Fibroblast of peridontal ligament (primary cell): ENCODE results near the gene MLF2.
"Not testable (repeated sequence)": the region's sequence is repeated elsewhere in the genome, so short reads cannot be mapped to it uniquely, and the experiment has no call there.

Source experiments
- DNase-seq: peaks from one replicate; pipeline ENCODE4 v3.0.0-alpha.2; 2010; ENCODE audit errors: extremely low read depth

Gene MLF2

DNA sequence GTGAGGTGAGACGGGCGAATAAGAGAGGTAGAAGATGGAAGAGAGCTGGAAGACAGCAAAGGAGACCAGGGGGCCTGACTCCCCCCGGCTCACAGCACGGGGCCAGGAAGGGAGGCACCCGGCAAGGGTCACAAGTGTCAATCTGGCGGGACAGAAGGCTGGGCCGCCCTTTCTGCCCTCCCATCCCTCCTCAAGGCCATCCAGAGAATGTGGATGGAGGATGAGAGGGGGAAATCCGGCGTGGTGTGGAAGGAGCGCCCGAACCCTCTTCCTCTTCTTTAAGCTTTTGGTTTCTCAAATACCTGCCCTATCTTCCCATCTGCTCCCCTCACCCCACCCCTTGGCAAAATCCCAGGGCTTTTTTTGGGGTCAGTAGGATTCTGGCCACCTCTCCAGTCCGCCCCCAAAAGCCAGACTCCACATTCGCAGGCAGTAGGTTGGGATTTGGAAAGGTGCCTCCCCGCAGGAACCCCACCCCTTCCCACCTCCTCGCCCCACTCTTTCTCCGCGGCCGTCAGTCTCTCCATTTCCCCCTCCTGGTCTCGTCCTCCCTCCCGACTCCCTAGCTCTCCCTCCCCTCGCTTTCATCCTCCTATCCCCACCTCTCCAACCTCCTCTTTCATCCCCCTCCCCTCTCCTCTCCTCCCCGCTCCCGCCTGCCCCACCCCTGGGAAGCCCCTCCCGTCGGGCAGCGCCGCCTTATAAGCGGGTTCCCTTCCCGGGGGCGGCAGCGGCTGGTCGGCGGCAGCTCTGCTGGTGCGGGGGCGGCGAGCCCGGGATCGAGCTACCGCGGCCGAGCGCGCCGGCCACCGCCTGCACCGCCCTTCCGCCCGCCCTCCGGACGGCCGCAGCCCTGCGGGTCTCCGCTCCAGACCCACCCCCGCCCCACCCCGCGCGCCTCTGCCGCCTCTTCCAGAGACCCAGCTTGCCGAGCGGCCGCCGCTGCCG, 13.0 kb upstream of the MLF2 start, which contains the start of gene PTMS:
PTMS (plus strand) TSS at position 730 of the 948 bp plus-strand sequence. CDS start 343 bp downstream, outside the sequence.
- DNase-seq: peak; percentile 79

DNA sequence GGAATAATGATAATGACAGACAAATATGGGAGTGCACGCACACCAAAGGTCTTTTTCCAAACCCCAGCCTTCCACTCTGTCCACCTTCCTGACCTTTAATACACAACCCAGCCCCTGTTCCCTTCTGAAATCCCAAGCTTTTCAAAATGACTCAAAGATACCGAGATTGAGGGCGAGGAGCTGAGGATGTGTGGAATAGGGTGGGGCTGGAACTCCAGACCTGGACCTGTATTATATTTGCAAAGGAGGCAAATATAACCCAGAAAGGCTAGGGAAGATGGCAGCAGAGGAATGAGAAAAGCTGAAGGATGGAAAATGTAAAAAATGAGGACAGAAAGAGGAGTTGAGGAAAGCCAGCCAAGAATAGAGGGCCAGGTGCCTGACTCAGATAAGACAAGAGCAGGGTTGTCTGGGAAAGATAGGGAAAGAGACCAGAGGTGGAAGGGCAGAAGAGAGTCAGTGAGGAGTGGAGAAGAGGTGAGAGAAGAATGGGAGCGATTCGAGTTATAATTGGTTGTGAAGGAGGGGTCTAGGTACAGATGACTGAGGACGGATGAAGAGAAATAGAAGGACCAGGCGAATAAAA, 12.2 kb upstream of the MLF2 start:
- no peak for DNase-seq

DNA sequence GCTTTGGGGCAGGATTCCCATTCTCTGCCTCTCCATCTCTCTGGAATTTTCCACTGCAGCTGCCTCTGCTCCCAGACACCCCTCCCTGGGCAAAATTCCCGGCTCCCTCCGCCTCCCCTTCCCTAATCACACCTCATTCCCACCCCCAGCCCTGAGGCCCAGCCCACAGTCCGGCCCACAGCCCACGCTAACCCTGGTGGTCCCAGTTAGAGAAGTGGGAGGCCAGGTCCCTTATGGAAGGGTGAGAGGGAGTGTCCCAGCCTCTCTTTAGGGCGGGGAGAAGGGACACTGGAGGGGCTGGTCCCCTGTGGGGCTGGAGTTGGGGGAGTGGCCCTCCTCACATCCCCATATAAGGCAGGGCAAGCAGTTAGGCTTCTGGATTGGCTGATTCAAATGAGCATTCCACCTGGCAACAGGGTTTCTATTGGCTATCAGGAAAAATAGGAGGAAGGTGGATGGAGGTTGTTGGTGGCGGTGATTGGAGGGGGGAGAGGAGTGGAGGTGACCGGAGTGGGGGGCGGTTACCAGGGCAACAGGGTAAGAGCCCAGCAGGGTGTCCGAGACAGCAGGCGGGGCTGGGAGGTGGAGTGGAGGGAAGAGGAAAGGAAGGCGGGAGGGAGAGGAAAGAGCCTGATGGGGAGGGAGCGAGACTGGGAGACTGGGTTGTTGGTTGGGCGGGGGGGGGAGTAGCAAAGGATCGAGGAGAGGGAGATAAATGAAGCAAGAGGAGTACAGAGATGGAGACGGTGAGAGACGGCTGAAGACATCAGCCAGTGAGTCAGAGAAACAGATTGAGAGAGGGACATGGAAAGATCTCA, 11.3 kb upstream of the MLF2 start:
- peak; percentile 98 for DNase-seq

DNA sequence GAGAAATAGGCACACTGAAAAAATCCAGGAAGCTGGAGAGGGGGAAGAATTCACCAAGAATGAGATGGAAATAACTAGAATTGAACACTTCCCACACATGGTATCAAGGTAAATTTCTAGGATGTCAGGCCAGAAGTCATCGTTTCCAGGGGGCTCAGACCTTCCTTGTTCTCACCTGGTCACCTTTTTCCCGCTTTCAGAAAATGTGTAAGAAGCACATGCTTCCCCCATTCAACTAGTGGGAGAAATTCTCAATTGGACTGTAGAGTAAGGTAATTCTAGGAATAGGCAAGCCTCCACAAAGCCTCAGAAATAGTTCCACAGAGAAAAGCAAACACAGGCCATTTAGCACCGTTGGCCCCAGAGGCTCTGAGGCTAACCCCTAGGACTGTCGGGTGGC, 10.4 kb upstream of the MLF2 start:
- no peak for DNase-seq

DNA sequence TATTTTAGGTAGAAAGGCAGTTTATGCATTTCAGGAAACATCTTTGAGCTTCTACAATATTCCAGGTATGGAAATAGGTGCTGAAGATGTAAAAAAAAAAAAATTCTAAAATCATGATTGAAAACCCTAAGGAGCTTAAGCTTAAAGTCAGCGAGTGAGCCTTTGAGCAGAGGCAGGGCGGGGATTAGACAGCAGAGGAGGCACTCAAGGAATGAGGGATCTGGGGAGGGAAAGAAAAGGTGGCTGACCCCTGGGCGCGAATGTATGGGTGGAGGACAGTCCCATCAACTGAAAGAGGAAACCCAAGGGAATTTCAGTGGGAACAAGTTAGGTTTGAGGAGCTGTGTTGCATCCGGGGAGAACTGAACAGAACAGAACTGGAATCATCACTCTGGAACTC, 6.8 kb upstream of the MLF2 start:
- no peak for DNase-seq

DNA sequence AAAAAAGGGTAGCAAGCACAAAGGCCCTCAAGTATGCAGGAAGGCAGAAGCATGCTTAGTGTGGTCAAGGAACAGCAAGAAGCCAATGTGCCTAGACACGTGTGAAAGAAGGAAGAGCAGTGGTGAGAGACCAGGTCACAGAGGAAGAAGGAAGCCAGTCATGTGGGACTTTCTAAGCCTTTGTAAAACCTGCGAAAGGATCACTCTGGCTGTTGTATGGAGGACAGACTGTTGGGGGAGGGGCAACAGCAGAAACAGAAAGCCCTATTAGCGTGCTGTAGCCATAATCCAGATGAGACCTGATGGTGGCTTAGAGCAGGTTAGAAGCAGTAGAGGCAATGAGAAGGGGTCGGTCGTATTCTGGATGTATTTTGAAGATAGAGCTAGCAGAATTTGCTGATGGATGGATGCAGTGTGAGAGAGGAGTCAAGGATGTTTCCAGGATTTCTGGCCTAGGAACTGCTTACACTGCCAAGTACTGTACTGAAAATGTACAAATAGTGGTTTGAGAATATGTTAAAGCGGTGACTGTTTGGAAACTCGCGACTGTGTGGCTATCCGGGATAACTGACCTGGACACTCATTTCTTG, 5.7 kb upstream of the MLF2 start:
- no peak for DNase-seq

DNA sequence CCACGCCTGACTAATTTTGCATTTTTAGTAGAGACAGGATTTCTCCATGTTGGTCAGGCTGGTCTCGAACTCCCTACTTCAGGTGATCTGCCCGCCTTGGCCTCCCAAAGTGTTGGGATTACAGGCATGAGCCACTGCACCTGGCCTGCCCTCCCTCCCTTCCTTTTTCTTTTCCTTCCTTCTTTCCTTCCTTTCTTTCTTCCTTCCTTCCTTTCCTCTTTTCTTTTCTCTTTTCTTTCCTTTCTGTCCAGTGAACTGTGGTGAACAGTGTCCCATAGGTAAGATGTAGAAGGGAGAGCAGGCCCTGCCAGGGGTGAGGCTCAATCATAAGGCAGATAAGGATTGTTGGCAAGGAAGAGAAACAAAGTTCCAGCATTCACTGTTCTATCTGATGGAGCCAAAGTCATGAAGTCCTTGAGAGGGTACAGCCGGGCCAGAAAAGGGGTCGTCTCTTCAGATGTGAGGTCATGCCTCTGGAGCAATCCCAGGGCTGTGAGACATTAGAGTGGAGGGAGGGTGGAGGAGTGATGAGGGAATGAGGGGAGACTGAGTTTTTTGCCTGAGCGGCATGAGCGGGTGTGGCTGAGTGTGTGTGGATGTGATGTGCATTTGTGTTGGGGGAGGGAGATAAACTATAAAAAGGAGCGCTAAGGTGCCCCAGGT, 4.2 kb upstream of the MLF2 start:
- no peak for DNase-seq

DNA sequence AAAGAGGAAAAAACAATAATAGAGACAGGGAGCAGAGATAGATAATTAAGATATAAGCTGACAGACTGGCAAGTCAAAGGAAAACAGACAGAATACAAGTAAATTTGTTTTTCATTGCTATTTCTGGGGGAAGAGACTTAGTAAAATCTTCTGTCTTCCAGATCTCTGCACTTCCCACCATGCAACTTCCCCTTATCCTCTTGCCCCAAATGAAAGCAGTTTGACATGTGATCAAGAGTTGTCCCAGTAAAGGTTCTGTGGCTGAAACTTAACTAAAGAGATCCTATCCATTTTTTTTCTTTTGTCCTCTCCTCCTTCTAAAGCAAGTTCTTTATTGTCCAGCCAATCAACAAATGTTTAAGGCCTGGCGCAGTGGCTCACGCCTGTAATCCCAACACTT, 1.5 kb upstream of the MLF2 start:
- no peak for DNase-seq

DNA sequence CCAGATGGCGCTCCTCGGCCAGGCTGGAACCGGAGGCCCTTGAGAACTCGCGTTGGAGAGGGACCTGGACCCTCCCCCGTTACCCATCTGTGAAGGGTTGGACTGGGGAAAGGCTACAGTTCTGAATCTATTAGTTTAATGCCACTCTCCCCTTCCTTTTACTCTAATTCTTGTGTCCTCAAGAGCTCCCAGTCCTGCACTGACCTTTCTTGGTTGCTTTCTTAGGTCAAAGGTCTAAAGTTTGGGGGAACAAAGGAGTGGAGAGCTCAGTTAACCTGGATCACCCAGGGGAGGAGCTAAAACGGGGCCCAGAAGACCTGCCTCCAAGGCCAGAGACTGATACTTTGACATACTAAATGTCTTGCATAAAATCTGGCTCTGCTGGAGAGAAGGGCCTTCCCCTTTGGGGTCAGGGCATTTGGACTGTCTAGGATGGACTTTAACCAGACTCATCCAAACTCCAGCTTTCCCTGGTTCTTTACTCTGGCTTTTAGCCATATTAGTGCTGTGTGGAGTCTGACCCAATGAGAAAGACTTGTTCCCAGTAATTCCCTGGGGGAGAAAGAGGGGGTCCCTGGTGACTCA, 923 bp upstream of the MLF2 start:
- DNase-seq: no peak

DNA sequence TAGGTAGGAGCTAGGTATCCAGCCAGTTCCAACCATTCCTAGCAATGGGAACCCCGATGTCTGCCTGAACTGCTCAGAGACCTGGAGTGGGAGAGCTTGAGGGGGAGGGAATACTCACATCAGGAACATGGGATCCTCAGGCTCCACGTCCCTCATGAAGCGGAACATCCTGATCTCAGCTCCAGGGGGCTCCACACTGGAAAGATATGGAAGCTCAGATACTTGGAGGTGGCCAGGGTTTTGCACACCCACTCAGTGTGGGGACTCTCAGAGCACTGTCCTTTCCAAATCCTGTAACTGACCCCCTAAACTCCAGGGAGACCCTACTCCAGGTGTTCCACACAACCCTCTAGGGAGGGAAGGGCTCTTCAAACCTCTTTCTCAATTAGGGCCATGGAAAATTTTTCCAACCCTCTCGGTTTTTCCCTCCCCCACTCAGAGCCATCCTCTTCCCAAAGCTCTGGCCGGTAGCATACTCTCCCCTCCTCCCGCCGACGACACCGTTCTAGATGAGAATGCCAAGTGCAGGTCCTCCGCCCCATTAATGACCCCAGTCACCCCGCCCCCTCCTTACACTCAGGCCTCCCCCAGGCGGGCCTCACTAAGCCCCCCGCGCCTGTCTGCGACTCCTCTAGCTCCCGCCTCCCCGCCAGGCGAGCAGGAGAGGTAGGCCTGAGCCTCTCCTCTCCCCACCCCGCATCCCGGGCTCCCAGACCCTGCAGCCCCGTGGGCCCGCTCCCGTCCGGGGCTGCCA, 597 bp downstream of the MLF2 start:
- DNase-seq: peak; percentile 63

DNA sequence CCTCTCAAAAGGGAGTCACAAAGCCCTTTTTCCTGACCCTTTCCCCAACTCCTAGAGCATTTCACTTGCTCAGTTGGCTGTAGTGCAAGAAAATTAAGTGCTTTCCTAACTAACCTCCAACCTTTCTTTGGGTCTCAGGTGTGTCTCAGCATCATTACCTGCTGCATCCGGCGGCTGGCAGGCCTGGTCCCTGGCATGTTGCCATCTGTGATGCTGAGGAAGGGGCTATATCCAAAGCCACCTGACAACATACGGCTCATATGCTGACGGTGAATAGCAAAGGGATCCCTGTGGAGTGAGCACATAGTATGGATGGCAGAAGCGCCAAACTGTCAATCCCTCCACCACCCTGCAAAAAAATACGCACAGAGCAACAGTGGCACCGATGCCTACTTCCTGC, 1.2 kb downstream of the MLF2 start:
- DNase-seq: no peak

DNA sequence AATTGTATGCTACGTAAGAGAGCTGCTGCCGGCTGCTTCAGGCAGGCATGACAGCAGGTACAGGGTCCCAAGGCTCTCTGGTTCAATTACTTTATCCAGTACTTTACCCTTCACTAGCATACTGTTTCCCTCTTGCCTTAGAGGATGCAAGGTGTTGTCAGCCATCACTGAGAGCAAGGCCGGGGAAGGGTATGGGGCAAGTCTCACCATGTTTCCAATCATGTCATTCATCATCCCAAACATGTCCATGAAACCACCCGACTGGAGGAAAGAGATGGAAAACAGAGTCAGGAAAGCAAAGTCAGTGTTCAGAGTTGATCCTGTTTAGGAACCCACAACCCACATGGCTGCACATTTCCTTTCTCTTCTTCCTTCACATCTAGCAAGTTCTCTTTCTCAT, 2.4 kb downstream of the MLF2 start:
- DNase-seq: no peak

DNA sequence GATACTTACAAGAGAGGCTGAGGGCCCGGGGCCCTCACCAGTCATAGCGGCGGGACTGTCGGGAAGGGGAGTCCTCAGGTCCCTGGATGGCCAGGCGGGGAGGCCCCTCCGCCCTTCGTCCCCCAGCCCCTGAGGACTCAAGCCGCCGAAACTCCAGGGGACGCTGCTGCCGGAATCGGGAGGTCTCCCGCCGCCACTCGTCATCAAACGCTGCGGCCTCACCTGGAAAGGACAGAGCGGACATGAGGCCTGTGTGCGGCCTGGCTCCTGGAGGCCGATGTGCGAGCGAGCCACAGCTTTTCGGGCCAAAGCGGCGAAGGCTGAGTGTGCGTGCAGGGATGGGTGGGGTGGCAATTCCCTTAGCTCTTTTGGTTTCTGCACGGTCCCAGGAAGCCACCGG, 4.2 kb downstream of the MLF2 start:
- no peak for DNase-seq

DNA sequence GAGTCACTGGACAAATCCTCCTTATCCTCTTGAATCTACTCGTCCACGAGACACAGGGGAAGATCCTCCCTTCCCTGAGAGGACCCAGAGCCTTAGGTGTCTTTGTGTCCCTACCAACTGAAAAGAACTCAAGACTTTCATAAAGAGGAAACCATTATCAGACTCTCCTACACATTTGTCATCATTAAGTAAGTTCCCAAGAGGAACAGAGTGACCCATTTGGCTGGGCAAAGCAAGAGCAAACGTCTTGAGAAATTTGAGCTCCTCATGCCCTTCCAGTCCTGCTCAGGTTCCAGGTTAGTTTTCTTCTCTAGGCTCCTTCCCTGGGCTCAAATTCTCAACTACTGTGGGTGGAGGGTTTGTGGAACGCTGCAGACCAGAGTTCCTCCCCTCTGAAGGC, 5.7 kb downstream of the MLF2 start:
- DNase-seq: no peak

DNA sequence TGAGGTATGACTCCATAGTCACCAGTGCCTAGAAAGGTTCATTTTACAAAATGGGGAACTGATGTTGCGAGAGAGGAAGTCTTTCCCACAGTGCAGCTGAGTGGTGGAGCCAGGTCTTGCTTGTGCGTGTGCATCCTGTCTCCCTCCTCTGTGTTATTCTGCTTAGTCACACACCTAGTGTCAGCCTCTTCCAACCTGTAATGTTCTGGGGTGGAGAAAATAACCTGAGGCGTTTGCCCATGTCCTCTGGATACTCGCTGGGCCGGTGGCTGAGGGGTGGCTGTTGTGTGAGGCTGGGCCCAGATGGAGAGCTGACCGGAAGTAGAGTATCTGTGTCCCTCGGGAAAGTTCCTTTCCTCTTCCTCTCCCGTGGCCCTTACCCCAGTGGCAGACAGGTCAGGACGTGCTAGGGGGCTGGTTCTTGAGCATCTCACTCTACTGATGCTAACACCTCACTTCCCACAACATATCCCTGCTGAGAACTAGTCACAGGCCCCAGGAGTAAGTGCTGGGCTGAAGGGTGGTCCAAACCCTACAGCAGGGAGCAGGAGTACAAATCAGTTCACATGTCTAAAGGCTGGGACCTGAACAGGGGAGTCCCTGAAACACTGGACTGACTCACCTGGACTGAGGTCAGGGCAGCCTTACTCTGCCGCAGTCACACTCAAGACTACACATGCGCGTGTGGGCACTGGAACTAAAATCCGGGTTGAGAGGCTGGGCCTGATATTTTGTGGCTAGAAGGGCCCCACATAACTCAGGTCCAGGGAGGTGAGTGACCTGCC, 7.0 kb downstream of the MLF2 start:
- no peak for DNase-seq

DNA sequence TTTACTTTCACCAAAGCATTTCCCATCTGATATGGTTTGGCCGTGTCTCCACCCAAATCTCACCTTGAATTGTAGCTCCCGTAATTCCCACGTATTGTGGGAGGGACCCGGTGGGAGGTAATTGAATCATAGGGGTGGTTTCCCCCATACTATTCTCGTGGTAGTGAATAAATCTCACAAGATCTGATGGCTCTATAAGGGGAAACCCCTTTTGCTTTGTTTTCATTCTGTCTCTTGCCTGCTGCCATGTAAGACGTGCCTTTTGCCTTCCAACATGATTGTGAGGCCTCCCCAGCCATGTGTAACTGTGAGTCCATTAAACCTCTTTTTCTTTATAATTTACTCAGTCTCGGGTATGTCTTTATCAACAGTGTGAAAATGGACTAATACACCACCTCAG, 9.6 kb downstream of the MLF2 start:
- DNase-seq: not testable (repeated sequence)

DNA sequence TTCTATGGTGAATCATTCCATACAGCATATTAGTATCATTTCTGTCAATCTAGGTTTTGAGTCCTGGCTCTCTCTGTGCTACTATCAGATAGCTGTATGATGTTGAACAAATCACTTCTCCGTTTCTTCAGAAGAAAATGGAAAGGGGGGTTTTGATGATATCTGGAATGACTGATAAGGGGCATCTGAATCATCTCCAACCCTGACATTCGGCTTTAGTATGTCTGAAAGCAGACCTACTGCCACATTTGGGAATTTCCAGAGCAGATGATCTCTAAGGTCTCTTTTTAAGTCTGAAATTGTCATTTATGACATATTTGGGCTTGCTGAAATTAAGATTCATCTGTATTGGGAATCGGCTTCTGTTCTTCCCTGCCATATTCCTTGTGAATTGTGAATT, 10.1 kb downstream of the MLF2 start:
- DNase-seq: no peak

DNA sequence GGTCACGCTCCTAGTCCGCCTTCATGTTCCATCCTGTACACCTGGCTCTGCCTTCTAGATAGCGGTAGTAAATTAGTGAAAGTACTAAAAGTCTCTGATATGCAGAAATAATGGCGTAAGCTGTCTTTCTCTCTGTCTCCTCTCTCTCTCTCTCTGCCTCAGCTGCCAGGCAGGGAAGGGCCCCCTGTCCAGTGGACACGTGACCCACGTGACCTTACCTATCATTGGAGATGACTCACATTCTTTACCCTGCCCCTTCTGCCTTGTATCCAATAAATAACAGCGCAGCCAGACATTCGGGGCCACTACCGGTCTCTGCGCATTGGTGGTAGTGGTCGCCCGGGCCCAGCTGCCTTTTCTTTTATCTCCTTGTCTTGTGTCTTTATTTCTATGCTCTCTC, 10.9 kb downstream of the MLF2 start:
- DNase-seq: not testable (repeated sequence)

DNA sequence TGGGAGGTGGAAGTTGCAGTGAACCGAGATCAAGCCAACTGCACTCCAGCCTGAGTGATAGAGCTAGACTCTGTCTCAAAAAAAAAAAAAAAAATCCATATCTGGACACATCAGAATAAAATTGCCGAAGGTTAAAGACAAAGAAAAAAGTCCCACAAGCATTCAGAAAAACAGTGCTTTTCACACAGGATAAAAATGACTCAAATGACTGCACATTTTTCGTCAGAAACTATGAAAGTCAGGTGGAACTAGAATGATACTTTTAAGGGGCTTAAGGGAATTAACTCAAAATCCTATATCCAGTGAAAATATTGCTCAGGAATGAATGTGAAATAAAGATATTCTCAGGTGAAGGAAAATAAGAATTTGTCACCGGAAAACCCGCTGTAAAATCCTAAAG, 16.2 kb downstream of the MLF2 start:
- no peak for DNase-seq
